ENCODE data around the gene NSUN2.

Gene NSUN2

GRCh38 chr5:6611334-6612256 is 21.2 kb downstream of the NSUN2 start:
- Mint-ChIP-seq H3K27ac (ENCODE audit: low read depth) (no peak overlapping the region), H3K9me3 (no peaks in the 10 kb centered on the region), H3K4me1 (peaks cover 35% of the 10 kb centered on the region), H3K36me3 (ENCODE audit: insufficient read depth) (peaks cover 90% of the 10 kb centered on the region), H3K4me3 (no peak overlapping the region), H3K27me3 (no peaks in the 10 kb centered on the region)
- no peak for ATAC-seq (replicated peaks; ENCODE audit: extremely low read depth, poor library complexity, severe bottlenecking)
- no peak for DNase-seq (ENCODE audit: low spot score in 2 of 2)

- ATAC-seq (replicated peaks; ENCODE audit: extremely low read depth, poor library complexity, severe bottlenecking) (no peak), DNase-seq (ENCODE audit: low spot score in 2 of 2) (no peak)
- no peaks in the 10 kb centered on the region for H3K27me3 Mint-ChIP-seq
- peaks cover 5% of the 10 kb centered on the region for H3K4me1 Mint-ChIP-seq
- H3K36me3 Mint-ChIP-seq (ENCODE audit: insufficient read depth) = peaks cover 82% of the 10 kb centered on the region
- H3K9me3 Mint-ChIP-seq = no peaks in the 10 kb centered on the region
- no peak overlapping the region for H3K27ac Mint-ChIP-seq (ENCODE audit: low read depth)
- no peak overlapping the region for H3K4me3 Mint-ChIP-seq
Measured at GRCh38 chr5:6608016-6608415, 24.8 kb downstream of the NSUN2 start.

- Mint-ChIP-seq H3K4me1 (peaks cover under 1% of the 10 kb centered on the region), H3K4me3 (no peak overlapping the region), H3K27me3 (no peaks in the 10 kb centered on the region), H3K27ac (ENCODE audit: low read depth) (no peak overlapping the region), H3K36me3 (ENCODE audit: insufficient read depth) (peaks cover 82% of the 10 kb centered on the region), H3K9me3 (no peaks in the 10 kb centered on the region)
- no peak for DNase-seq (ENCODE audit: low spot score in 2 of 2)
- no peak for ATAC-seq (replicated peaks; ENCODE audit: extremely low read depth, poor library complexity, severe bottlenecking)
Measured at GRCh38 chr5:6607559-6607936, 25.3 kb downstream of the NSUN2 start.

DNA sequence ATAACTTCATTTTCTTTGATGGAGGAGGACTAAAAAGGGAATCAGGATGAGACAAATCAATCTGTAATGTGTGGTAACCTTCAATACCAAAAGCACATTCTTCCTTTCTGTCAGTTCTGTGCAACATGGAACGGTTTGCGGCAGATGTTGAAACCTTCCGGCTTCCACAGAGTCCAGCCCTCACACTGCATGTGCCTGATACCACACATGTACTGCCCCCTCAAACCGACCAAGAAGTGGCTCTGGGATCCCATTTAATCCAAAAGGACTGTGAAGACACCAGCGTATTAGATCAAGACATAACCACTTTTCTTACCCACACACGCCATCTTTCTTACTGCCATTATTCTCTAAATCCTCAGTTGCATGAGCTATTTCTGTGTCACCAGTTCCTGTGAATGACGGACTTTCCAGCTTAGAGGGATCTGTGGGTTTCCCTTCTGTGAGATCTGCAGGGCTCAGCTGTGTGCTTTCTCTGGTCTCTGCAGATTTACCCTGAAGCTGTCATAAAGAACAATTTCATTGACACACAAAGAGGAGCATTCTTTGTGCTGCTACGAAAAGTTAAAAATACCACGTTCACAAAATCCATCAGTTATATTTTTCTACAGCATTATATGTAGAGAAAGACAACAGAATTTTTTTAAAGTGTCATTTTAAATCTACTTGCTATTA is 25.8 kb downstream of the NSUN2 start:
- H3K9me3 Mint-ChIP-seq = no peaks in the 10 kb centered on the region
- no peak for DNase-seq (ENCODE audit: low spot score in 2 of 2)
- no peak for ATAC-seq (replicated peaks; ENCODE audit: extremely low read depth, poor library complexity, severe bottlenecking)
- no peaks in the 10 kb centered on the region for H3K4me1 Mint-ChIP-seq
- H3K27ac Mint-ChIP-seq (ENCODE audit: low read depth) = no peak overlapping the region
- no peak overlapping the region for H3K4me3 Mint-ChIP-seq
- peaks cover 82% of the 10 kb centered on the region for H3K36me3 Mint-ChIP-seq (ENCODE audit: insufficient read depth)
- H3K27me3 Mint-ChIP-seq = no peaks in the 10 kb centered on the region

DNA sequence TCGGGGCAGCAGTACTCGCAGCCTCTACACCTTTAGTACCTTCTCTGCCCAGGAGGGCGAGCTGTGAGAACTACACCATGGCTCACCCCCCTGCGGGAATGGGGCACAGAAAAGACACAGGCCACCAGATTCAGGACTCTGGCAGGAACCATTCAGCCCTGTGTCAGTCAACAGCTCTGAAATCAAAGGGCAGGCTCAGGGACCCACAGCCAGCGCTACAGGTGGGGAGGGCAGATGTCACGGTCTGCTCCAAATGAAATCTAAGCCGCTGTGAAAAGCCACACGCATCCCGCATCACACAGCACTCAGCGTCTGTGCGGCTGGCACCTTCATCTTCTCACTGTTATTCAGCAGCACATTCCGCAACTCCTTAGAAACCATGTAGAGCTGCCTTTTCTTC is 27.9 kb downstream of the NSUN2 start:
- Mint-ChIP-seq H3K27ac (ENCODE audit: low read depth) (peak overlapping the region; percentile 59), H3K4me1 (no peaks in the 10 kb centered on the region), H3K36me3 (ENCODE audit: insufficient read depth) (peaks cover 84% of the 10 kb centered on the region), H3K27me3 (no peaks in the 10 kb centered on the region), H3K4me3 (no peak overlapping the region), H3K9me3 (no peaks in the 10 kb centered on the region)
- DNase-seq (ENCODE audit: low spot score in 2 of 2) = no peak
- ATAC-seq (replicated peaks; ENCODE audit: extremely low read depth, poor library complexity, severe bottlenecking) = no peak

DNA sequence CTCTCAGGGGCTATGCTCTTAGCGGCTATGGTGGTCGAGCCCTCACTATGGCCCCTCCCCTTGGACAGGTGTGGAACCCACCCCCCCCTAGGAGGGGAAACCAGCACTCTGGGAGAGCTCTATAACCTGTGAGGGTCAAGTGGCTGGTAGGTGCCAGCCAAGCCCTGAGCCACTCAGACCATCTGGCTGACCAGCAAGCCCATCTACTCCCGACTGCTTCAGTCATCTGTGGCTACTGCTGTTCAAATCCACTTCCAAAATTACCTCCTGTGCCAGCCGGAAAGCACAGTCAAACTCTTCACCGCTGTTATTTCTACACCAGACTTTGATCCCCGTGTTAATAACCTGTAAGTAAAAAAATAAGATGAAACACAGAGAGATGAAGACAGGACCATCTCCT is 28.5 kb downstream of the NSUN2 start:
- ATAC-seq (replicated peaks; ENCODE audit: extremely low read depth, poor library complexity, severe bottlenecking) = no peak
- Mint-ChIP-seq H3K4me1 (no peaks in the 10 kb centered on the region), H3K27me3 (no peaks in the 10 kb centered on the region), H3K4me3 (no peak overlapping the region), H3K9me3 (no peaks in the 10 kb centered on the region), H3K27ac (ENCODE audit: low read depth) (no peak overlapping the region), H3K36me3 (ENCODE audit: insufficient read depth) (peaks cover 84% of the 10 kb centered on the region)
- no peak for DNase-seq (ENCODE audit: low spot score in 2 of 2)

DNA sequence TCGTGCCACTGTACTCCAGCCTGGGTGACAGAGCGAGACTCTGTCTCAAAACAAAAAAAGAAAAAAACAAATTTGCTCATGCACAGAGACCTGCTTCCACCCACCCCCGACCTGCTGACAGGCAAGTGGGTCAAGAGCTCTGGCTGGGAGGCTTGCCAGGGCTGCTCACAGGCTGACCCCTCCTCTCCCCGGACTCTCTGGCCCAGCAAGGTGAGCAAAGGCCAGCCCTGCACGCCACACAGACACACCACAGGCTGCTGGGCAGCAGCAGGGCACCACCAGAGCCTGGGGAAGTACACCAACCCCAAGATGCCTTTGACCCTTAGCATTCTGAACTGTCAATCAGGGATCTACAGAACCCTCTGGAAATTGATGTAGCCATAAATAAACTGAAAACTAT is 29.2 kb downstream of the NSUN2 start:
- Mint-ChIP-seq H3K9me3 (no peaks in the 10 kb centered on the region), H3K36me3 (ENCODE audit: insufficient read depth) (peaks cover 83% of the 10 kb centered on the region), H3K27me3 (no peaks in the 10 kb centered on the region), H3K4me1 (no peaks in the 10 kb centered on the region), H3K4me3 (no peak overlapping the region), H3K27ac (ENCODE audit: low read depth) (no peak overlapping the region)
- DNase-seq (ENCODE audit: low spot score in 2 of 2) (no peak), ATAC-seq (replicated peaks; ENCODE audit: extremely low read depth, poor library complexity, severe bottlenecking) (no peak)

DNA sequence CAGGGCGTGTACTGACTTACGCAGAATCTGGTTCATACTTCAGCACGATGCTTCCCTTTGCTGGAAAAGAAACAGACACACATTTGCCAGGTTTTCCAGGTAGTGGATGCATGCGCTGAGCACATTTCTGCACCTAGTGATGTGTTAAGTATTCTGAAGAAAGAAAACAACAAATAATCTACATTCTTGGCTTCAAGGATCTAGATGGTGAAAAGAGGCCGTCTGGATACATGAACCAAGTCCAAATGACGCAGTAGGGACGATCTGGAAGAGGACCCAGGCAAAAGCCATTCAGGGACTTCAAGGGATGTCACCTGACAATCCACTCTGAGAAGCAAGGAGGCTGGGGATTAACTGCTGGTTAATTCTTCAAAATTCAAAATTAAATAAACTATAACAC is 30.4 kb downstream of the NSUN2 start:
- no peaks in the 10 kb centered on the region for H3K27me3 Mint-ChIP-seq
- peaks cover 82% of the 10 kb centered on the region for H3K36me3 Mint-ChIP-seq (ENCODE audit: insufficient read depth)
- no peak overlapping the region for H3K27ac Mint-ChIP-seq (ENCODE audit: low read depth)
- no peaks in the 10 kb centered on the region for H3K4me1 Mint-ChIP-seq
- no peak overlapping the region for H3K4me3 Mint-ChIP-seq
- ATAC-seq (replicated peaks; ENCODE audit: extremely low read depth, poor library complexity, severe bottlenecking) (no peak), DNase-seq (ENCODE audit: low spot score in 2 of 2) (no peak)
- H3K9me3 Mint-ChIP-seq = no peaks in the 10 kb centered on the region

- Mint-ChIP-seq H3K27me3 (no peaks in the 10 kb centered on the region), H3K36me3 (ENCODE audit: insufficient read depth) (peaks cover 76% of the 10 kb centered on the region), H3K27ac (ENCODE audit: low read depth) (peak overlapping the region; percentile 46), H3K4me1 (no peaks in the 10 kb centered on the region), H3K4me3 (no peak overlapping the region), H3K9me3 (no peaks in the 10 kb centered on the region)
- DNase-seq (ENCODE audit: low spot score in 2 of 2) = no peak
- no peak for ATAC-seq (replicated peaks; ENCODE audit: extremely low read depth, poor library complexity, severe bottlenecking)
Measured at GRCh38 chr5:6601816-6602215, 31.0 kb downstream of the NSUN2 start.

- ATAC-seq (replicated peaks; ENCODE audit: extremely low read depth, poor library complexity, severe bottlenecking) (no peak), DNase-seq (ENCODE audit: low spot score in 2 of 2) (no peak)
- Mint-ChIP-seq H3K9me3 (no peaks in the 10 kb centered on the region), H3K27ac (ENCODE audit: low read depth) (peak overlapping the region; percentile 46), H3K4me1 (no peaks in the 10 kb centered on the region), H3K4me3 (no peak overlapping the region), H3K36me3 (ENCODE audit: insufficient read depth) (peaks cover 71% of the 10 kb centered on the region), H3K27me3 (no peaks in the 10 kb centered on the region)
Measured at GRCh38 chr5:6601271-6601670, 31.6 kb downstream of the NSUN2 start.

GRCh38 chr5:6599739-6600138 is 33.1 kb downstream of the NSUN2 start:
- no peaks in the 10 kb centered on the region for H3K4me1 Mint-ChIP-seq
- no peaks in the 10 kb centered on the region for H3K9me3 Mint-ChIP-seq
- no peak overlapping the region for H3K27ac Mint-ChIP-seq (ENCODE audit: low read depth)
- no peaks in the 10 kb centered on the region for H3K27me3 Mint-ChIP-seq
- H3K4me3 Mint-ChIP-seq = no peak overlapping the region
- DNase-seq (ENCODE audit: low spot score in 2 of 2) (no peak), ATAC-seq (replicated peaks; ENCODE audit: extremely low read depth, poor library complexity, severe bottlenecking) (no peak)
- H3K36me3 Mint-ChIP-seq (ENCODE audit: insufficient read depth) = peaks cover 63% of the 10 kb centered on the region

GRCh38 chr5:6598351-6598900 is 34.4 kb downstream of the NSUN2 start:
- H3K4me3 Mint-ChIP-seq = no peak overlapping the region
- H3K9me3 Mint-ChIP-seq = no peaks in the 10 kb centered on the region
- H3K4me1 Mint-ChIP-seq = no peaks in the 10 kb centered on the region
- H3K36me3 Mint-ChIP-seq (ENCODE audit: insufficient read depth) = peaks cover 56% of the 10 kb centered on the region
- no peak overlapping the region for H3K27ac Mint-ChIP-seq (ENCODE audit: low read depth)
- no peaks in the 10 kb centered on the region for H3K27me3 Mint-ChIP-seq
- no peak for ATAC-seq (replicated peaks; ENCODE audit: extremely low read depth, poor library complexity, severe bottlenecking)
- no peak for DNase-seq (ENCODE audit: low spot score in 2 of 2)

DNA sequence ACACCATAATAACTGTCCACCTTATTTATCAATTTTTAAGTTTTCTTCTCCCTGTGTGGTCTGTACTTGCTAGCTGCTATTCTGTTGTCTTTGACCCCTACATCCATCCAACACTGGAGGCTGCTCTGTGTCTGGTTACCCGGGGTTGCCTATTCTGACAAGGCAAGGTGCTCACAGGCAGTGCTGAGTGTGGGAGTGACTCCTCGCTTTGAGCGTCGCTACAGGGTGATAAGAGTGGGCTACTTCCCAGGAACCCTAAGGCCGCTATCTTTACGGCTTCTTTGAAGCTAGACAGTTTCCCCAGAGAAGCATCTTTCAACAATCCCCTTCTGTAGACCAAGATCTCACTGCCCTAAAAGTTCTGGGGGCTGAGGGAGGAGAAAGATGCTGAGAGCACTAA is 35.3 kb downstream of the NSUN2 start:
- Mint-ChIP-seq H3K36me3 (ENCODE audit: insufficient read depth) (peaks cover 49% of the 10 kb centered on the region), H3K27ac (ENCODE audit: low read depth) (no peak overlapping the region), H3K9me3 (no peaks in the 10 kb centered on the region), H3K4me3 (no peak overlapping the region), H3K27me3 (no peaks in the 10 kb centered on the region), H3K4me1 (no peaks in the 10 kb centered on the region)
- ATAC-seq (replicated peaks; ENCODE audit: extremely low read depth, poor library complexity, severe bottlenecking) (no peak), DNase-seq (ENCODE audit: low spot score in 2 of 2) (no peak)
